GM23338 (cell line): Measurements from ENCODE around the gene MMP25.

Source experiments
- CREB1 ChIP-seq: fragments of 250-450 bp; sonication (Bioruptor Pico); IDR thresholded peaks from 2 replicates; pipeline ENCODE4 v1.5.0; 2020; ENCODE audit warnings: low read depth, mild to moderate bottlenecking, moderate library complexity
- CTCF ChIP-seq, 2 experiments: fragments of 200-600 bp in 1 of 2; sonication (generic) in 1 of 2; conservative IDR thresholded peaks; 2 replicates each; pipeline versions ENCODE4 v1.5.1 to v1.6.1; 2016 to 2017; ENCODE audit warnings: antibody characterized with exemption in 2 of 2, low read depth in 2 of 2, mild to moderate bottlenecking in 2 of 2, moderate library complexity in 1 of 2
- ETS1 ChIP-seq: IDR thresholded peaks from 2 replicates; pipeline ENCODE4 v1.6.1; 2016; ENCODE audit warnings: antibody characterized with exemption
- EZH2 ChIP-seq: fragments of 200-600 bp; sonication (generic); IDR thresholded peaks from one replicate; pipeline ENCODE4 v1.8.0; 2017; ENCODE audit warnings: antibody characterized with exemption, mild to moderate bottlenecking, low read depth; ENCODE audit not compliant: unreplicated experiment
- EZH2phosphoT487 ChIP-seq: fragments of 200-600 bp; sonication (generic); IDR thresholded peaks from one replicate; pipeline ENCODE4 v1.8.1; 2018; ENCODE audit warnings: antibody characterized with exemption; ENCODE audit not compliant: unreplicated experiment
- JUNB ChIP-seq: IDR thresholded peaks from one replicate; pipeline ENCODE4 v1.6.1; 2016; ENCODE audit warnings: antibody characterized with exemption; ENCODE audit not compliant: unreplicated experiment
- NANOG ChIP-seq: IDR thresholded peaks from 2 replicates; pipeline ENCODE4 v1.6.1; 2016; ENCODE audit warnings: antibody characterized with exemption, borderline replicate concordance
- POLR2AphosphoS5 ChIP-seq: IDR thresholded peaks from 2 replicates; pipeline ENCODE4 v1.6.1; 2016; ENCODE audit warnings: antibody characterized with exemption, low read depth
- REST ChIP-seq: IDR thresholded peaks from one replicate; pipeline ENCODE4 v1.6.1; 2018; ENCODE audit warnings: antibody characterized with exemption; ENCODE audit not compliant: unreplicated experiment
- ZNF114 ChIP-seq: fragments of 250-450 bp; sonication (Bioruptor Pico); IDR thresholded peaks from 2 replicates; pipeline ENCODE4 v1.5.0; 2020; ENCODE audit warnings: mild to moderate bottlenecking, moderate library complexity

- TF ChIP-seq CREB1 (CRISPR knock-in tag) (no peak), REST (no peak), EZH2 (no peak), CTCF (conservative IDR thresholded peaks at IDR 0.05; ENCODE audit: low read depth in 2 of 2) (no peak), POLR2AphosphoS5 (peak; percentile 49; the same call in 1 of the 2 replicates), EZH2phosphoT487 (no peak), JUNB (no peak), NANOG (no peak), ETS1 (no peak), ZNF114 (no peak)
Measured at GRCh38 chr16:3004781-3005284, 41.5 kb upstream of the MMP25 start.
